Measurements from ENCODE around the gene GPR179.

The GPR179 gene

GRCh38 chr17:38343608-38344419, at the start of gene GPR179:
GPR179 (minus strand) TSS chr17:38343956; CDS start chr17:38343789, 167 bp downstream.
- no peak within 1 kb of the TSS for H3K4me3 ChIP-seq (replicated peaks; ENCODE audit: low read depth, low read length)
- TF ChIP-seq CTCF (IDR thresholded peaks at IDR 0.05; ENCODE audit: low read depth, low read length, missing control alignments): no peak
- DNase-seq (ENCODE audit: extremely low read depth, low read depth): no peak

GRCh38 chr17:38379448-38379847, 35.7 kb upstream of the GPR179 start:
- H3K4me3 ChIP-seq (replicated peaks; ENCODE audit: low read depth, low read length): no peak overlapping the region
- no peak for DNase-seq (ENCODE audit: extremely low read depth, low read depth)
- no peak for TF ChIP-seq CTCF (IDR thresholded peaks at IDR 0.05; ENCODE audit: low read depth, low read length, missing control alignments)

- TF ChIP-seq CTCF (IDR thresholded peaks at IDR 0.05; ENCODE audit: low read depth, low read length, missing control alignments): no peak
- no peak overlapping the region for H3K4me3 ChIP-seq (replicated peaks; ENCODE audit: low read depth, low read length)
- DNase-seq (ENCODE audit: extremely low read depth, low read depth): no peak
Observed at GRCh38 chr17:38369124-38369886, 25.5 kb upstream of the GPR179 start.

GRCh38 chr17:38364741-38365140, 21.0 kb upstream of the GPR179 start:
- no peak overlapping the region for H3K4me3 ChIP-seq (replicated peaks; ENCODE audit: low read depth, low read length)
- no peak for TF ChIP-seq CTCF (IDR thresholded peaks at IDR 0.05; ENCODE audit: low read depth, low read length, missing control alignments)
- no peak for DNase-seq (ENCODE audit: extremely low read depth, low read depth)

GRCh38 chr17:38363016-38363415, 19.3 kb upstream of the GPR179 start:
- no peak overlapping the region for H3K4me3 ChIP-seq (replicated peaks; ENCODE audit: low read depth, low read length)
- no peak for TF ChIP-seq CTCF (IDR thresholded peaks at IDR 0.05; ENCODE audit: low read depth, low read length, missing control alignments)
- no peak for DNase-seq (ENCODE audit: extremely low read depth, low read depth)

GRCh38 chr17:38361694-38362465, 18.1 kb upstream of the GPR179 start:
- DNase-seq (ENCODE audit: extremely low read depth, low read depth): no peak
- no peak overlapping the region for H3K4me3 ChIP-seq (replicated peaks; ENCODE audit: low read depth, low read length)
- no peak for TF ChIP-seq CTCF (IDR thresholded peaks at IDR 0.05; ENCODE audit: low read depth, low read length, missing control alignments)
